ENCODE results near the gene RPS18.

- TF ChIP-seq, protein P1, sequence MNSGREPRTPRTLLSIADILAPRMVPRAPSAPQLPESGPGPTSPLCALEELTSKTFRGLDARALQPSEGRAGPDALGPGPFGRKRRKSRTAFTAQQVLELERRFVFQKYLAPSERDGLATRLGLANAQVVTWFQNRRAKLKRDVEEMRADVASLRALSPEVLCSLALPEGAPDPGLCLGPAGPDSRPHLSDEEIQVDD (CRISPR knock-in tag; IDR thresholded peaks at IDR 0.05; ENCODE audit: borderline replicate concordance) = no peak
- TF ChIP-seq REST (IDR thresholded peaks at IDR 0.05; ENCODE audit: borderline replicate concordance in 1 of 2, low read depth in 1 of 2, low read length in 2 of 2) (no peak), EZH2 (conservative IDR thresholded peaks at IDR 0.05; ENCODE audit: low read depth, low read length) (no peak), ZNF20 (CRISPR knock-in tag; IDR thresholded peaks at IDR 0.05) (no peak), RBM39 (IDR thresholded peaks at IDR 0.05; ENCODE audit: low read depth, low read length, poor library complexity, severe bottlenecking) (no peak), SP2 (CRISPR knock-in tag; IDR thresholded peaks at IDR 0.05) (no peak)
- TF ChIP-seq, protein P2, sequence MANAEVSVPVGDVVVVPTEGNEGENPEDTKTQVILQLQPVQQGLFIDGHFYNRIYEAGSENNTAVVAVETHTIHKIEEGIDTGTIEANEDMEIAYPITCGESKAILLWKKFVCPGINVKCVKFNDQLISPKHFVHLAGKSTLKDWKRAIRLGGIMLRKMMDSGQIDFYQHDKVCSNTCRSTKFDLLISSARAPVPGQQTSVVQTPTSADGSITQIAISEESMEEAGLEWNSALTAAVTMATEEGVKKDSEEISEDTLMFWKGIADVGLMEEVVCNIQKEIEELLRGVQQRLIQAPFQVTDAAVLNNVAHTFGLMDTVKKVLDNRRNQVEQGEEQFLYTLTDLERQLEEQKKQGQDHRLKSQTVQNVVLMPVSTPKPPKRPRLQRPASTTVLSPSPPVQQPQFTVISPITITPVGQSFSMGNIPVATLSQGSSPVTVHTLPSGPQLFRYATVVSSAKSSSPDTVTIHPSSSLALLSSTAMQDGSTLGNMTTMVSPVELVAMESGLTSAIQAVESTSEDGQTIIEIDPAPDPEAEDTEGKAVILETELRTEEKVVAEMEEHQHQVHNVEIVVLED (CRISPR knock-in tag; IDR thresholded peaks at IDR 0.05; ENCODE audit: borderline replicate concordance) = no peak
- TF ChIP-seq, protein P3, sequence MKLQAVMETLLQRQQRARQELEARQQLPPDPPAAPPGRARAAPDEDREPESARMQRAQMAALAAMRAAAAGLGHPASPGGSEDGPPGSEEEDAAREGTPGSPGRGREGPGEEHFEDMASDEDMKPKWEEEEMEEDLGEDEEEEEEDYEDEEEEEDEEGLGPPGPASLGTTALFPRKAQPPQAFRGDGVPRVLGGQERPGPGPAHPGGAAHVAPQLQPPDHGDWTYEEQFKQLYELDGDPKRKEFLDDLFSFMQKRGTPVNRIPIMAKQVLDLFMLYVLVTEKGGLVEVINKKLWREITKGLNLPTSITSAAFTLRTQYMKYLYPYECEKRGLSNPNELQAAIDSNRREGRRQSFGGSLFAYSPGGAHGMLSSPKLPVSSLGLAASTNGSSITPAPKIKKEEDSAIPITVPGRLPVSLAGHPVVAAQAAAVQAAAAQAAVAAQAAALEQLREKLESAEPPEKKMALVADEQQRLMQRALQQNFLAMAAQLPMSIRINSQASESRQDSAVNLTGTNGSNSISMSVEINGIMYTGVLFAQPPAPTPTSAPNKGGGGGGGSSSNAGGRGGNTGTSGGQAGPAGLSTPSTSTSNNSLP (IDR thresholded peaks at IDR 0.05; ENCODE audit: low read depth, low read length) = no peak
- TF ChIP-seq, protein P4, sequence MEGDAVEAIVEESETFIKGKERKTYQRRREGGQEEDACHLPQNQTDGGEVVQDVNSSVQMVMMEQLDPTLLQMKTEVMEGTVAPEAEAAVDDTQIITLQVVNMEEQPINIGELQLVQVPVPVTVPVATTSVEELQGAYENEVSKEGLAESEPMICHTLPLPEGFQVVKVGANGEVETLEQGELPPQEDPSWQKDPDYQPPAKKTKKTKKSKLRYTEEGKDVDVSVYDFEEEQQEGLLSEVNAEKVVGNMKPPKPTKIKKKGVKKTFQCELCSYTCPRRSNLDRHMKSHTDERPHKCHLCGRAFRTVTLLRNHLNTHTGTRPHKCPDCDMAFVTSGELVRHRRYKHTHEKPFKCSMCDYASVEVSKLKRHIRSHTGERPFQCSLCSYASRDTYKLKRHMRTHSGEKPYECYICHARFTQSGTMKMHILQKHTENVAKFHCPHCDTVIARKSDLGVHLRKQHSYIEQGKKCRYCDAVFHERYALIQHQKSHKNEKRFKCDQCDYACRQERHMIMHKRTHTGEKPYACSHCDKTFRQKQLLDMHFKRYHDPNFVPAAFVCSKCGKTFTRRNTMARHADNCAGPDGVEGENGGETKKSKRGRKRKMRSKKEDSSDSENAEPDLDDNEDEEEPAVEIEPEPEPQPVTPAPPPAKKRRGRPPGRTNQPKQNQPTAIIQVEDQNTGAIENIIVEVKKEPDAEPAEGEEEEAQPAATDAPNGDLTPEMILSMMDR (CRISPR knock-in tag; IDR thresholded peaks at IDR 0.05) = peak; percentile 61
- TF ChIP-seq, protein P5, sequence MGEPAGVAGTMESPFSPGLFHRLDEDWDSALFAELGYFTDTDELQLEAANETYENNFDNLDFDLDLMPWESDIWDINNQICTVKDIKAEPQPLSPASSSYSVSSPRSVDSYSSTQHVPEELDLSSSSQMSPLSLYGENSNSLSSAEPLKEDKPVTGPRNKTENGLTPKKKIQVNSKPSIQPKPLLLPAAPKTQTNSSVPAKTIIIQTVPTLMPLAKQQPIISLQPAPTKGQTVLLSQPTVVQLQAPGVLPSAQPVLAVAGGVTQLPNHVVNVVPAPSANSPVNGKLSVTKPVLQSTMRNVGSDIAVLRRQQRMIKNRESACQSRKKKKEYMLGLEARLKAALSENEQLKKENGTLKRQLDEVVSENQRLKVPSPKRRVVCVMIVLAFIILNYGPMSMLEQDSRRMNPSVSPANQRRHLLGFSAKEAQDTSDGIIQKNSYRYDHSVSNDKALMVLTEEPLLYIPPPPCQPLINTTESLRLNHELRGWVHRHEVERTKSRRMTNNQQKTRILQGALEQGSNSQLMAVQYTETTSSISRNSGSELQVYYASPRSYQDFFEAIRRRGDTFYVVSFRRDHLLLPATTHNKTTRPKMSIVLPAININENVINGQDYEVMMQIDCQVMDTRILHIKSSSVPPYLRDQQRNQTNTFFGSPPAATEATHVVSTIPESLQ (CRISPR knock-in tag; conservative IDR thresholded peaks at IDR 0.05) = no peak
- TF ChIP-seq, protein P6, sequence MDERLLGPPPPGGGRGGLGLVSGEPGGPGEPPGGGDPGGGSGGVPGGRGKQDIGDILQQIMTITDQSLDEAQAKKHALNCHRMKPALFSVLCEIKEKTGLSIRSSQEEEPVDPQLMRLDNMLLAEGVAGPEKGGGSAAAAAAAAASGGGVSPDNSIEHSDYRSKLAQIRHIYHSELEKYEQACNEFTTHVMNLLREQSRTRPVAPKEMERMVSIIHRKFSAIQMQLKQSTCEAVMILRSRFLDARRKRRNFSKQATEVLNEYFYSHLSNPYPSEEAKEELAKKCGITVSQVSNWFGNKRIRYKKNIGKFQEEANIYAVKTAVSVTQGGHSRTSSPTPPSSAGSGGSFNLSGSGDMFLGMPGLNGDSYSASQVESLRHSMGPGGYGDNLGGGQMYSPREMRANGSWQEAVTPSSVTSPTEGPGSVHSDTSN (CRISPR knock-in tag; IDR thresholded peaks at IDR 0.05) = no peak
Observed at GRCh38 chr6:33277663-33278391, 6.0 kb downstream of the RPS18 start.

Measured in HepG2 (cell line).